Tibial nerve (tissue), 4 donors: Measurements from ENCODE around the gene FOXL2NB. TPM values are rescaled to one million over a fixed set of nuclear protein-coding genes. Genes with fewer than 3 reads are reported as not detected.

Experiments used
- DNase-seq, 2 donors: peaks; one replicate each; pipeline ENCODE4 v3.0.0-alpha.2; 2019; ENCODE audit warnings: low spot score in 2 of 2
- H3K27ac ChIP-seq, 4 donors: fragments of 200-600 bp; sonication (generic) in 3 of 4; one replicate each; pipeline ENCODE4 v1.5.1; 2017 to 2019; ENCODE audit warnings: mild to moderate bottlenecking in 1 of 4
- H3K27me3 ChIP-seq, 2 donors: fragments of 200-600 bp; sonication (generic) in 1 of 2; one replicate each; pipeline versions ENCODE4 v1.5.1 to v1.6.0; 2017 to 2019
- H3K36me3 ChIP-seq, 3 donors: fragments of 200-600 bp; sonication (generic); one replicate each; pipeline ENCODE4 v1.5.1; 2018 to 2019
- H3K4me1 ChIP-seq, 4 donors: fragments of 200-600 bp; sonication (generic) in 3 of 4; one replicate each; pipeline ENCODE4 v1.5.1; 2017 to 2019
- H3K4me3 ChIP-seq, 4 donors: fragments of 200-600 bp; sonication (generic) in 3 of 4; one replicate each; pipeline ENCODE4 v1.5.1; 2017 to 2019; ENCODE audit warnings: mild to moderate bottlenecking in 1 of 4, moderate library complexity in 1 of 4
- H3K9me3 ChIP-seq, 4 donors: fragments of 200-600 bp; sonication (generic) in 3 of 4; one replicate each; pipeline ENCODE4 v1.5.1; 2017 to 2019
- CTCF ChIP-seq, 5 experiments: fragments of 200-600 bp in 3 of 5; fragments of 450-650 bp in 2 of 5; sonication (generic) in 3 of 5; IDR thresholded peaks; one replicate each; pipeline ENCODE4 v1.5.1; 2016 to 2019; ENCODE audit warnings: antibody characterized with exemption in 5 of 5, mild to moderate bottlenecking in 3 of 5, moderate library complexity in 2 of 5
- EP300 ChIP-seq, 2 donors: sonication (generic); formaldehyde crosslinking; IDR thresholded peaks; one replicate each; pipeline ENCODE4 v1.6.1; 2017; ENCODE audit warnings: antibody characterized with exemption in 2 of 2, mild to moderate bottlenecking in 1 of 2
- POLR2A ChIP-seq, 2 donors: fragments of 450-650 bp; IDR thresholded peaks; one replicate each; pipeline ENCODE4 v1.6.1; 2017; ENCODE audit warnings: antibody characterized with exemption in 2 of 2, mild to moderate bottlenecking in 2 of 2, moderate library complexity in 2 of 2
- WGBS, 2 donors: methylation state at CpG; one replicate each; pipeline ENCODE4 v1.1.5; 2018; 5-methylcytosine and 5-hydroxymethylcytosine counted together
- total RNA-seq, 4 donors: library from RNA; depleted of rRNA; stranded (reverse); fragments of >200 nt; gene quantifications; one replicate each; pipeline ENCODE4 v1.1.0, GENCODE V29; 2016

The FOXL2NB gene
- total RNA-seq, 4 donors from 2014 or later, result not detected

GRCh38 chr3:138976047-138976446 is 29.0 kb downstream of the FOXL2NB start:
- no peak for TF ChIP-seq CTCF (IDR thresholded peaks at IDR 0.05)
- TF ChIP-seq EP300 (IDR thresholded peaks at IDR 0.05), result no peak
- no peak for TF ChIP-seq POLR2A (IDR thresholded peaks at IDR 0.05)
- no peaks in the 10 kb centered on the region for H3K27me3 ChIP-seq
- no peaks in the 10 kb centered on the region for H3K9me3 ChIP-seq
- no peaks in the 10 kb centered on the region for H3K4me1 ChIP-seq
- no peak for DNase-seq
- H3K27ac ChIP-seq, result no peak overlapping the region
- H3K36me3 ChIP-seq, result no peaks in the 10 kb centered on the region
- no peak overlapping the region for H3K4me3 ChIP-seq

GRCh38 chr3:138984816-138985215 is 37.8 kb downstream of the FOXL2NB start:
- no peak for DNase-seq
- no peaks in the 10 kb centered on the region for H3K4me1 ChIP-seq
- H3K27me3 ChIP-seq, result no peaks in the 10 kb centered on the region
- no peaks in the 10 kb centered on the region for H3K36me3 ChIP-seq
- H3K9me3 ChIP-seq, result no peaks in the 10 kb centered on the region
- H3K27ac ChIP-seq, result no peak overlapping the region
- TF ChIP-seq POLR2A (IDR thresholded peaks at IDR 0.05) (no peak), CTCF (IDR thresholded peaks at IDR 0.05) (no peak), EP300 (IDR thresholded peaks at IDR 0.05) (no peak)
- no peak overlapping the region for H3K4me3 ChIP-seq
- WGBS, 2 donors, result 50 to 53% methylated on average over 3 of the region's 3 CpGs

GRCh38 chr3:138985932-138986331 is 38.9 kb downstream of the FOXL2NB start:
- H3K4me3 ChIP-seq, result no peak overlapping the region
- TF ChIP-seq POLR2A (IDR thresholded peaks at IDR 0.05) (no peak), CTCF (IDR thresholded peaks at IDR 0.05) (no peak), EP300 (IDR thresholded peaks at IDR 0.05) (no peak)
- no peak overlapping the region for H3K27ac ChIP-seq
- H3K36me3 ChIP-seq, result no peaks in the 10 kb centered on the region
- WGBS, 2 donors, result 50% methylated on average over 4 of the region's 4 CpGs
- no peaks in the 10 kb centered on the region for H3K9me3 ChIP-seq
- no peaks in the 10 kb centered on the region for H3K27me3 ChIP-seq
- DNase-seq, result no peak
- H3K4me1 ChIP-seq, result no peaks in the 10 kb centered on the region

GRCh38 chr3:138987181-138987580 is 40.2 kb downstream of the FOXL2NB start:
- Histone ChIP-seq H3K27ac (no peak overlapping the region), H3K36me3 (no peaks in the 10 kb centered on the region), H3K4me1 (no peaks in the 10 kb centered on the region), H3K4me3 (no peak overlapping the region), H3K27me3 (no peaks in the 10 kb centered on the region), H3K9me3 (no peaks in the 10 kb centered on the region)
- 78 to 89% methylated on average over 2 of the region's 2 CpGs for WGBS, 2 donors
- TF ChIP-seq POLR2A (IDR thresholded peaks at IDR 0.05) (no peak), EP300 (IDR thresholded peaks at IDR 0.05) (no peak), CTCF (IDR thresholded peaks at IDR 0.05) (no peak)
- no peak for DNase-seq

GRCh38 chr3:138995706-138996105 is 48.7 kb downstream of the FOXL2NB start:
- Histone ChIP-seq H3K4me3 (no peak overlapping the region), H3K9me3 (peaks cover 0 to 5% (median 0%) of the 10 kb centered on the region in 4 donors), H3K27ac (no peak overlapping the region), H3K4me1 (no peaks in the 10 kb centered on the region), H3K36me3 (no peaks in the 10 kb centered on the region), H3K27me3 (no peaks in the 10 kb centered on the region)
- no peak for DNase-seq
- TF ChIP-seq CTCF (IDR thresholded peaks at IDR 0.05) (no peak), EP300 (IDR thresholded peaks at IDR 0.05) (no peak), POLR2A (IDR thresholded peaks at IDR 0.05) (no peak)
- WGBS, 2 donors, result 77 to 87% methylated on average over 1 of the region's 1 CpG

Other genes starting within 250 kb of the FOXL2NB start
- gene PIK3CB, start 112.3 kb upstream of the FOXL2NB start, total RNA-seq, result 10 to 100 TPM; 11.2 to 32.1 (median 27.2) TPM
- not detected for gene FOXL2, start 80 bp upstream of the FOXL2NB start, total RNA-seq
- not detected for gene PRR23A, start 59.1 kb downstream of the FOXL2NB start, total RNA-seq
- gene PRR23B, start 73.7 kb downstream of the FOXL2NB start, total RNA-seq, result not detected
- not detected for gene PRR23C, start 97.7 kb downstream of the FOXL2NB start, total RNA-seq